SK-N-SH (cell line): Measurements from ENCODE around the gene MC1R. TPM values are rescaled to one million over a fixed set of nuclear protein-coding genes. Genes with fewer than 3 reads are reported as not detected.
A peak's percentile ranks its signal among the peaks of the same experiment; 100 is the strongest.

ENCODE experiments used
- CTCF ChIA-PET: fragments of 300-600, 350-600 bp; formaldehyde crosslinking; extraction: SDS; loops from one replicate; lab custom pipeline; 2021; lab: Yijun Ruan, JAX
- POLR2A ChIA-PET: fragments of 350-600 bp; sonication (Branson Sonifier 250); formaldehyde crosslinking; extraction: SDS; loops from one replicate; lab custom pipeline; 2020; ENCODE audit warnings: antibody characterized with exemption, inconsistent platforms; lab: Yijun Ruan, JAX
- DNase-seq: peaks from one replicate; pipeline ENCODE4 v3.0.0; 2012
- H2AFZ ChIP-seq: fragments of 200-600 bp; sonication (generic); 2 replicates; pipeline ENCODE4 v1.8.1; 2016; ENCODE audit warnings: antibody characterized with exemption, mild to moderate bottlenecking, low read depth
- H3F3A ChIP-seq: fragments of 200-600 bp; sonication (generic); replicated peaks from 2 replicates; pipeline ENCODE3; 2016; ENCODE audit warnings: antibody characterized with exemption, mild to moderate bottlenecking; ENCODE audit not compliant: insufficient read depth
- H3K27ac ChIP-seq, 2 experiments: fragments of 200-500 bp in 1 of 2; fragments of 200-600 bp in 1 of 2; sonication (Bioruptor generic) in 1 of 2; sonication (generic), shearing (Covaris generic) in 1 of 2; 2 replicates each; pipeline versions ENCODE4 v1.5.1 to v1.6.1; 2014 to 2016; ENCODE audit warnings: low read depth in 2 of 2, inconsistent platforms in 1 of 2, low read length in 1 of 2, mild to moderate bottlenecking in 1 of 2, mixed read lengths in 1 of 2
- H3K27me3 ChIP-seq: fragments of 200-600 bp; sonication (generic), shearing (Covaris generic); 2 replicates; pipeline ENCODE4 v1.6.1; 2016; ENCODE audit warnings: mixed run types; ENCODE audit not compliant: insufficient read depth
- H3K36me3 ChIP-seq, 2 experiments: fragments of 200-500 bp in 1 of 2; fragments of 200-600 bp in 1 of 2; sonication (Bioruptor generic) in 1 of 2; sonication (generic) in 1 of 2; replicated peaks in 1 of 2; 2 replicates each; pipeline versions ENCODE3 to v1.5.1; 2014 to 2016; ENCODE audit warnings: low read length in 1 of 2, mild to moderate bottlenecking in 1 of 2; ENCODE audit not compliant: insufficient read depth in 2 of 2, control insufficient read depth in 1 of 2
- H3K4me1 ChIP-seq, 2 experiments: fragments of 200-500 bp in 1 of 2; fragments of 200-600 bp in 1 of 2; sonication (Bioruptor generic) in 1 of 2; sonication (generic), shearing (Covaris generic) in 1 of 2; 2 replicates each; pipeline versions ENCODE4 v1.5.1 to v1.6.1; 2014 to 2016; ENCODE audit warnings: low read depth in 1 of 2, low read length in 1 of 2, mixed run types in 1 of 2; ENCODE audit not compliant: insufficient read depth in 2 of 2, control insufficient read depth in 1 of 2
- H3K4me2 ChIP-seq: fragments of 200-600 bp; sonication (generic), shearing (Covaris generic); 2 replicates; pipeline ENCODE4 v1.6.1; 2017; ENCODE audit warnings: mixed run types
- H3K4me3 ChIP-seq, 2 experiments: fragments of 200-500 bp in 1 of 2; fragments of 200-600 bp in 1 of 2; sonication (Bioruptor generic) in 1 of 2; sonication (generic), shearing (Covaris generic) in 1 of 2; 2 replicates each; pipeline versions ENCODE4 v1.5.1 to v1.8.1; 2014 to 2016; ENCODE audit warnings: low read depth in 2 of 2, inconsistent platforms in 1 of 2, low read length in 1 of 2, mild to moderate bottlenecking in 1 of 2, mixed read lengths in 1 of 2, moderate library complexity in 1 of 2
- H3K79me2 ChIP-seq: fragments of 200-600 bp; sonication (generic); 2 replicates; pipeline ENCODE4 v1.8.1; 2017; ENCODE audit warnings: mild to moderate bottlenecking; ENCODE audit not compliant: insufficient read depth
- H3K9ac ChIP-seq: fragments of 200-600 bp; sonication (generic); 2 replicates; pipeline ENCODE4 v1.6.1; 2017; ENCODE audit warnings: mixed run types
- H3K9me2 ChIP-seq: fragments of 200-600 bp; sonication (generic); 2 replicates; pipeline ENCODE4 v1.6.1; 2017; ENCODE audit warnings: mixed run types
- H3K9me3 ChIP-seq: fragments of 200-600 bp; sonication (generic); 2 replicates; pipeline ENCODE4 v1.6.1; 2017; ENCODE audit warnings: mixed run types, mild to moderate bottlenecking, moderate library complexity
- H4K20me1 ChIP-seq: fragments of 200-600 bp; sonication (generic); 2 replicates; pipeline ENCODE4 v1.6.1; 2017; ENCODE audit warnings: mild to moderate bottlenecking, mixed run types; ENCODE audit not compliant: insufficient read depth
- EP300 ChIP-seq, 2 experiments: IDR thresholded peaks; 2 replicates each; pipeline versions ENCODE4 v1.4.0 to v1.6.1; 2012; ENCODE audit warnings: borderline replicate concordance in 1 of 2, low read depth in 1 of 2, low read length in 1 of 2
- FOXM1 ChIP-seq: IDR thresholded peaks from 2 replicates; pipeline ENCODE4 v1.4.0; 2012; ENCODE audit warnings: low read depth, mild to moderate bottlenecking
- JUND ChIP-seq: IDR thresholded peaks from 2 replicates; pipeline ENCODE4 v1.4.0; 2012
- NFIC ChIP-seq: IDR thresholded peaks from 2 replicates; pipeline ENCODE4 v1.4.0; 2012; ENCODE audit warnings: borderline replicate concordance
- RFX5 ChIP-seq: IDR thresholded peaks from 2 replicates; pipeline ENCODE4 v1.6.1; 2012; ENCODE audit warnings: mild to moderate bottlenecking, improper control_type of control experiment, low read length
- RXRA ChIP-seq: IDR thresholded peaks from 2 replicates; pipeline ENCODE4 v1.4.0; 2012; ENCODE audit warnings: low read depth, mild to moderate bottlenecking, borderline replicate concordance
- TCF12 ChIP-seq: IDR thresholded peaks from 2 replicates; pipeline ENCODE4 v1.4.0; 2012
- TEAD4 ChIP-seq: IDR thresholded peaks from 2 replicates; pipeline ENCODE4 v1.4.0; 2012; ENCODE audit warnings: mild to moderate bottlenecking, borderline replicate concordance; ENCODE audit not compliant: insufficient read depth
- WGBS: methylation state at CpG from one replicate; pipeline ENCODE4 v1.1.6; 2017; ENCODE audit warnings: low lambda C conversion rate; 5-methylcytosine and 5-hydroxymethylcytosine counted together
- polyA plus RNA-seq, 3 experiments: library from polyadenylated mRNA; depleted of rRNA; stranded (reverse); fragments of >200 nt; gene quantifications; 2 replicates each; pipeline ENCODE4 v1.2.3, GENCODE V29; 2012
- TF ChIP-seq, protein P1 (sequence below): IDR thresholded peaks from 2 replicates; pipeline ENCODE4 v1.6.1; 2012; ENCODE audit warnings: mild to moderate bottlenecking, low read depth, low read length, moderate library complexity
- TF ChIP-seq, protein P2 (sequence below): fragments of 200-600 bp; sonication (generic); IDR thresholded peaks from 2 replicates; pipeline ENCODE4 v1.6.1; 2017; ENCODE audit warnings: antibody characterized with exemption, mild to moderate bottlenecking, moderate library complexity
- TF ChIP-seq, protein P3 (sequence below): IDR thresholded peaks from 2 replicates; pipeline ENCODE4; 2012
- TF ChIP-seq, protein P4 (sequence below): fragments of 150-350 bp; IDR thresholded peaks from 2 replicates; pipeline ENCODE4 v1.6.1; 2016; ENCODE audit warnings: mild to moderate bottlenecking, low read depth, low read length

Gene MC1R
- polyA plus RNA-seq, 1 of the 3 experiments (the other 2 are of a cell fraction), result 11.1 TPM

DNA sequence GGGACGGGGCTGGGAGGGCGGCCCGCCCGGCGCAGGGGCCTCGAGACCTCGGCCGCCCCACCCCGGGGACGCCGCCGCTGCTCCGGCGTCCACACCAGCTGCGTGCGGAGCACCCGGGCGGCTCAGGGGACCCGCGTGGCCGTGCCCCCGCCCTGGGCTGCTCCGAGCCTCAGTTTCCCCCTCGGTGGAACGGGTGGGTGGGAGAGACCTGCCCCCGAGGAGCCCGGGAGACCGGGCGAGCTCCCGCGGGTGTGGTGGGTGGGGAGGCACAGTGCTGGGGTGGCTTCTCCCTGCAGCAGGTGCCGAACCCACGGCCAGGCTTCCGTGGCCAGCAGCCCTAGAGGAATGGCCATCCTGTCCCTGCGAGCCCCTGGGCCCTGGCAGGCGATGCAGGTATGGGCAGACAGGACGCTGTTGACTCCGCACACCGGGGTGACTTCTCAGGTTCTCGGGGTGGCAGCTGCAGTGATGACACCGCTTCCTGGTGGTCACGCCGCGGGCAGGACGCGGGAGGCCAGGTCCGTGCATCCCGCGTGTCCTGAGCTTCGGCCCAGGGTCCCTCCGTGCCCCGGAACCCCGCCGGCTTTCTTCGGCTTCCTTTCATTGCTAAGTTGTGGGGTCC lies 30.6 kb downstream of the MC1R start:
- DNase-seq, result peak; percentile 73
- no peak for TF ChIP-seq RFX5
- no peaks in the 10 kb centered on the region for H3K27me3 ChIP-seq
- H3K9me2 ChIP-seq, result no peaks in the 10 kb centered on the region
- 55% methylated on average over 20 of the region's 55 CpGs for WGBS
- peaks cover 0 to 13% of the 10 kb centered on the region in 2 experiments; a peak in 1 of 4 replicates for H3K4me1 ChIP-seq
- peak overlapping the region; percentile 63 to 68 for H3K4me3 ChIP-seq
- H4K20me1 ChIP-seq, result 0 out of 2 replicates have a peak, but pooled peaks cover 3% of the 10 kb centered on the region
- no peak overlapping the region for H2AFZ ChIP-seq
- no peaks in the 10 kb centered on the region for H3K36me3 ChIP-seq
- POLR2A ChIA-PET, result interaction anchor here (0.5 to 1.5 kb wide), 2 partner anchors 14 to 24 kb away, joined by 3 to 6 read pairs; no protein-coding TSS in a partner anchor
- CTCF ChIA-PET, result interaction anchor here (0.8 to 1.7 kb wide), 12 partner anchors 9 to 76 kb away, joined by 3 to 6 read pairs (median 3); partner anchors contain the start of genes TCF25 and TUBB3
- H3K27ac ChIP-seq, result no peak overlapping the region
- peaks cover 21% of the 10 kb centered on the region; the same call in 1 of the 2 replicates for H3K79me2 ChIP-seq
- H3K9me3 ChIP-seq, result no peaks in the 10 kb centered on the region
- no peaks in the 10 kb centered on the region for H3F3A ChIP-seq
- H3K9ac ChIP-seq, result peak overlapping the region; percentile 57; the same call in 1 of the 2 replicates
- peak overlapping the region; percentile 93 for H3K4me2 ChIP-seq

DNA sequence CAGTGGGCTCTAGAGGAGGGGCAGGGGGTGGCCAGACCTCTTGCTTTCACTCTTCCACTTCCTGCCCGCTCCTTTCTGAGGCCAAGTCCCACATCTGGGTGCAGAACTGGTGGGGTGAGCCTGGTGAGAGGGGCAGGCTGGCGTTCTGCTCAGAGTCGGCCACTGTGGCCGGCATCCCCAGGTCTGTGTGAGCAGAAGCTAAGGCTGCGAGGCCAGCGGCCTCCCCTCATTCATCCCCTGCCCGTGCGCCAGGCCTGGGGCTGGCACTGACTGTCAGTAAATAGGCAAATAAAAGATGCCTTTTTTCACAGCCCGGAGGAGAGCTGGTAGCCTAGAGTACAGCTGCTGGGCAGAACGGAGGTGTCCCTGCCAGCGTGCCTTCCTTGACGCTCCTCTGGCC lies 31.1 kb downstream of the MC1R start:
- ChIA-PET POLR2A (interaction anchor here (0.5 to 1.5 kb wide), 2 partner anchors 13 to 24 kb away, joined by 3 to 6 read pairs; no protein-coding TSS in a partner anchor), CTCF (interaction anchor here (0.8 to 1.7 kb wide), 11 partner anchors 8 to 77 kb away, joined by 3 to 6 read pairs (median 3); partner anchors contain the start of genes MC1R, TCF25 and TUBB3)
- H3K4me2 ChIP-seq, result peak overlapping the region; percentile 93
- no peaks in the 10 kb centered on the region for H3F3A ChIP-seq
- 85% methylated on average over 11 of the region's 12 CpGs for WGBS
- peaks cover 0 to 13% of the 10 kb centered on the region in 2 experiments; a peak in 1 of 4 replicates for H3K4me1 ChIP-seq
- no peaks in the 10 kb centered on the region for H3K9me3 ChIP-seq
- no peaks in the 10 kb centered on the region for H3K27me3 ChIP-seq
- no peak overlapping the region for H2AFZ ChIP-seq
- H3K9ac ChIP-seq, result peak overlapping the region; percentile 57; the same call in 1 of the 2 replicates
- no peak for DNase-seq
- TF ChIP-seq, protein P1, sequence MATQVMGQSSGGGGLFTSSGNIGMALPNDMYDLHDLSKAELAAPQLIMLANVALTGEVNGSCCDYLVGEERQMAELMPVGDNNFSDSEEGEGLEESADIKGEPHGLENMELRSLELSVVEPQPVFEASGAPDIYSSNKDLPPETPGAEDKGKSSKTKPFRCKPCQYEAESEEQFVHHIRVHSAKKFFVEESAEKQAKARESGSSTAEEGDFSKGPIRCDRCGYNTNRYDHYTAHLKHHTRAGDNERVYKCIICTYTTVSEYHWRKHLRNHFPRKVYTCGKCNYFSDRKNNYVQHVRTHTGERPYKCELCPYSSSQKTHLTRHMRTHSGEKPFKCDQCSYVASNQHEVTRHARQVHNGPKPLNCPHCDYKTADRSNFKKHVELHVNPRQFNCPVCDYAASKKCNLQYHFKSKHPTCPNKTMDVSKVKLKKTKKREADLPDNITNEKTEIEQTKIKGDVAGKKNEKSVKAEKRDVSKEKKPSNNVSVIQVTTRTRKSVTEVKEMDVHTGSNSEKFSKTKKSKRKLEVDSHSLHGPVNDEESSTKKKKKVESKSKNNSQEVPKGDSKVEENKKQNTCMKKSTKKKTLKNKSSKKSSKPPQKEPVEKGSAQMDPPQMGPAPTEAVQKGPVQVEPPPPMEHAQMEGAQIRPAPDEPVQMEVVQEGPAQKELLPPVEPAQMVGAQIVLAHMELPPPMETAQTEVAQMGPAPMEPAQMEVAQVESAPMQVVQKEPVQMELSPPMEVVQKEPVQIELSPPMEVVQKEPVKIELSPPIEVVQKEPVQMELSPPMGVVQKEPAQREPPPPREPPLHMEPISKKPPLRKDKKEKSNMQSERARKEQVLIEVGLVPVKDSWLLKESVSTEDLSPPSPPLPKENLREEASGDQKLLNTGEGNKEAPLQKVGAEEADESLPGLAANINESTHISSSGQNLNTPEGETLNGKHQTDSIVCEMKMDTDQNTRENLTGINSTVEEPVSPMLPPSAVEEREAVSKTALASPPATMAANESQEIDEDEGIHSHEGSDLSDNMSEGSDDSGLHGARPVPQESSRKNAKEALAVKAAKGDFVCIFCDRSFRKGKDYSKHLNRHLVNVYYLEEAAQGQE, result no peak
- TF ChIP-seq EP300 (IDR thresholded peaks at IDR 0.05; ENCODE audit: borderline replicate concordance in 1 of 2, low read depth in 1 of 2, low read length in 1 of 2) (no peak), TEAD4 (no peak), TCF12 (no peak), RFX5 (no peak), JUND (no peak), NFIC (no peak), RXRA (no peak), FOXM1 (no peak)
- TF ChIP-seq, protein P2, sequence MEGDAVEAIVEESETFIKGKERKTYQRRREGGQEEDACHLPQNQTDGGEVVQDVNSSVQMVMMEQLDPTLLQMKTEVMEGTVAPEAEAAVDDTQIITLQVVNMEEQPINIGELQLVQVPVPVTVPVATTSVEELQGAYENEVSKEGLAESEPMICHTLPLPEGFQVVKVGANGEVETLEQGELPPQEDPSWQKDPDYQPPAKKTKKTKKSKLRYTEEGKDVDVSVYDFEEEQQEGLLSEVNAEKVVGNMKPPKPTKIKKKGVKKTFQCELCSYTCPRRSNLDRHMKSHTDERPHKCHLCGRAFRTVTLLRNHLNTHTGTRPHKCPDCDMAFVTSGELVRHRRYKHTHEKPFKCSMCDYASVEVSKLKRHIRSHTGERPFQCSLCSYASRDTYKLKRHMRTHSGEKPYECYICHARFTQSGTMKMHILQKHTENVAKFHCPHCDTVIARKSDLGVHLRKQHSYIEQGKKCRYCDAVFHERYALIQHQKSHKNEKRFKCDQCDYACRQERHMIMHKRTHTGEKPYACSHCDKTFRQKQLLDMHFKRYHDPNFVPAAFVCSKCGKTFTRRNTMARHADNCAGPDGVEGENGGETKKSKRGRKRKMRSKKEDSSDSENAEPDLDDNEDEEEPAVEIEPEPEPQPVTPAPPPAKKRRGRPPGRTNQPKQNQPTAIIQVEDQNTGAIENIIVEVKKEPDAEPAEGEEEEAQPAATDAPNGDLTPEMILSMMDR, result no peak
- TF ChIP-seq, protein P3, sequence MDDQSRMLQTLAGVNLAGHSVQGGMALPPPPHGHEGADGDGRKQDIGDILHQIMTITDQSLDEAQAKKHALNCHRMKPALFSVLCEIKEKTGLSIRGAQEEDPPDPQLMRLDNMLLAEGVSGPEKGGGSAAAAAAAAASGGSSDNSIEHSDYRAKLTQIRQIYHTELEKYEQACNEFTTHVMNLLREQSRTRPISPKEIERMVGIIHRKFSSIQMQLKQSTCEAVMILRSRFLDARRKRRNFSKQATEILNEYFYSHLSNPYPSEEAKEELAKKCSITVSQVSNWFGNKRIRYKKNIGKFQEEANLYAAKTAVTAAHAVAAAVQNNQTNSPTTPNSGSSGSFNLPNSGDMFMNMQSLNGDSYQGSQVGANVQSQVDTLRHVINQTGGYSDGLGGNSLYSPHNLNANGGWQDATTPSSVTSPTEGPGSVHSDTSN, result no peak
- TF ChIP-seq, protein P4, sequence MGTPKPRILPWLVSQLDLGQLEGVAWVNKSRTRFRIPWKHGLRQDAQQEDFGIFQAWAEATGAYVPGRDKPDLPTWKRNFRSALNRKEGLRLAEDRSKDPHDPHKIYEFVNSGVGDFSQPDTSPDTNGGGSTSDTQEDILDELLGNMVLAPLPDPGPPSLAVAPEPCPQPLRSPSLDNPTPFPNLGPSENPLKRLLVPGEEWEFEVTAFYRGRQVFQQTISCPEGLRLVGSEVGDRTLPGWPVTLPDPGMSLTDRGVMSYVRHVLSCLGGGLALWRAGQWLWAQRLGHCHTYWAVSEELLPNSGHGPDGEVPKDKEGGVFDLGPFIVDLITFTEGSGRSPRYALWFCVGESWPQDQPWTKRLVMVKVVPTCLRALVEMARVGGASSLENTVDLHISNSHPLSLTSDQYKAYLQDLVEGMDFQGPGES, result no peak
- H3K27ac ChIP-seq, result no peak overlapping the region
- H3K79me2 ChIP-seq, result peaks cover 21% of the 10 kb centered on the region; the same call in 1 of the 2 replicates
- no peaks in the 10 kb centered on the region for H3K9me2 ChIP-seq
- peak overlapping the region; percentile 63 to 68; a peak in 3 of 4 replicates for H3K4me3 ChIP-seq
- 0 out of 2 replicates have a peak, but pooled peaks cover 3% of the 10 kb centered on the region for H4K20me1 ChIP-seq
- H3K36me3 ChIP-seq, result peaks cover 0 to 3% of the 10 kb centered on the region in 2 experiments
